Stimulated activated naive B cell treated with anti-CD40 and anti-IgM and Interleukin-4, amounts not matched to agents 10 μg/mL and 1 μg/mL and 100 μg/mL, for 72 hours (primary cell): Measurements from ENCODE around the gene ACSL5.
"Not testable (repeated sequence)": the region's sequence is repeated elsewhere in the genome, so short reads cannot be mapped to it uniquely, and the experiment has no call there.

Experiments used
- ATAC-seq, 2 donors: fragments of 150-1000 bp; cut with Tn5 transposase; replicated peaks; 2 replicates each; pipeline ENCODE4 v1.10.0; 2021; ENCODE audit warnings: moderate library complexity in 1 of 2
- DNase-seq: peaks from one replicate; pipeline ENCODE4 v3.0.0; 2021
- H3K27ac Mint-ChIP-seq: one replicate; pipeline ENCODE4 v1.8.0; 2022; ENCODE audit warnings: mild to moderate bottlenecking, mixed read lengths
- H3K27me3 Mint-ChIP-seq, 2 donors: one replicate each; pipeline ENCODE4 v1.8.0; 2022; ENCODE audit warnings: mixed read lengths in 2 of 2
- H3K36me3 Mint-ChIP-seq, 2 donors: one replicate each; pipeline ENCODE4 v1.8.0; 2022; ENCODE audit warnings: mixed read lengths in 2 of 2, mild to moderate bottlenecking in 1 of 2
- H3K4me1 Mint-ChIP-seq, 2 donors: one replicate each; pipeline ENCODE4 v1.8.0; 2022; ENCODE audit warnings: mixed read lengths in 2 of 2, mild to moderate bottlenecking in 1 of 2
- H3K4me3 Mint-ChIP-seq, 2 donors: one replicate each; pipeline ENCODE4 v1.8.0; 2022; ENCODE audit warnings: mild to moderate bottlenecking in 2 of 2, mixed read lengths in 2 of 2, moderate library complexity in 1 of 2
- H3K9me3 Mint-ChIP-seq, 2 donors: one replicate each; pipeline ENCODE4 v1.8.0; 2022; ENCODE audit warnings: mixed read lengths in 2 of 2, mild to moderate bottlenecking in 1 of 2

The ACSL5 gene

DNA sequence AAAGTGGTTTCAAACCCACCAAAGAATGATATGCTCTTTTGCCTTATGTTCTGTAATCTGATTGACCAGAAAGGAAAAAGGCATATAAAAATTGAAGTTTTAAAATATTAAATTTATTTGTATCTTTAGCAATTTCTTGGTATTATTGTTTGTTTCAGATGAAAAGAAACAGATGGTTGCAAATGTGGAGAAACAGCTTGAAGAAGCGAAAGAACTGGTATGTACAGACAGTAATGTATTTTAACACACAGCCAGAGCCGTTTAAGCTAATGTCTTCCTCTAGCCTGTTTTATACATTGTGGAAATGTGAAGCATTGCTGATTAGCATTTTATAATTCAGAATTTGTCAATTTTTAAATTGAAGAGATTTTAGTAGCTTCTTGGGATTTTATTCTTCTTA is 86.5 kb downstream of the ACSL5 start:
- no peak overlapping the region for H3K27ac Mint-ChIP-seq
- H3K9me3 Mint-ChIP-seq: no peaks in the 10 kb centered on the region
- peaks cover 12 to 21% of the 10 kb centered on the region in 2 donors for H3K36me3 Mint-ChIP-seq
- no peaks in the 10 kb centered on the region for H3K27me3 Mint-ChIP-seq
- DNase-seq (no peak), ATAC-seq (no peak)
- H3K4me3 Mint-ChIP-seq: no peak overlapping the region
- H3K4me1 Mint-ChIP-seq: peaks cover 4 to 11% of the 10 kb centered on the region in 2 donors

GRCh38 chr10:112461029-112461887 is 87.3 kb downstream of the ACSL5 start:
- H3K9me3 Mint-ChIP-seq: no peaks in the 10 kb centered on the region
- no peak overlapping the region for H3K4me3 Mint-ChIP-seq
- H3K4me1 Mint-ChIP-seq: peaks cover 0 to 6% of the 10 kb centered on the region in 2 donors
- DNase-seq (no peak), ATAC-seq (no peak)
- no peaks in the 10 kb centered on the region for H3K27me3 Mint-ChIP-seq
- H3K36me3 Mint-ChIP-seq: peaks cover 14 to 25% of the 10 kb centered on the region in 2 donors
- H3K27ac Mint-ChIP-seq: no peak overlapping the region

GRCh38 chr10:112464074-112464473 is 90.2 kb downstream of the ACSL5 start:
- DNase-seq, ATAC-seq, H3K27ac Mint-ChIP-seq, H3K9me3 Mint-ChIP-seq, H3K27me3 Mint-ChIP-seq, H3K4me1 Mint-ChIP-seq, H3K4me3 Mint-ChIP-seq: not testable (repeated sequence)
- H3K36me3 Mint-ChIP-seq: peaks cover 19 to 36% of the 10 kb centered on the region in 2 donors

DNA sequence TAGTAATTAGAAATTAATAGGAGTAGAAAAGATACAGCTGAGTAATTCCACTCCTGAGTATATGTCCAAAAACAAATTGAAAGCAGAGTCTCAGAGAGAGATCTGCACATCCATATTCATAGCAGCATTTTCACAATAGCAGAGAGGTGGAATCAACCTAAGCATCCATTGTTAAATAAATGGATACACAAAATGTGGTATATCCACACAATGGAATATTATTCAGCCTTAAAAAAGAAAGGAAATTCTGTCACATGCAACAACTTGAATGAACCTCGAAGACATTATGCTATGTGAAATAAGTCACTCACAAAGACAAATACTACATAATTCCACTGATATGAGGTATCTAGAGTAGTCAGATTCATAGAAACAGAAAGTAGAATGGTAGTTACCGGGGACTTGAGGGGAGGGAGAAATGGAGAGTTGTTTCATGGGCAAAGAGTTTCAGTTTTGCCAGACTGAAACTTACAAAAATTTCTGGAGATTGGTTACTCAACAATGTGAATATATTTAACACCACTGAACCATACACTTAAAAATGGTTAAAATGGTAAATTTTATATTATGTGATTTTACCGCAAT is 91.5 kb downstream of the ACSL5 start:
- H3K27ac Mint-ChIP-seq: no peak overlapping the region
- peaks cover 20 to 45% of the 10 kb centered on the region in 2 donors for H3K36me3 Mint-ChIP-seq
- no peaks in the 10 kb centered on the region for H3K9me3 Mint-ChIP-seq
- DNase-seq: no peak
- peaks cover 0 to 9% of the 10 kb centered on the region in 2 donors for H3K4me1 Mint-ChIP-seq
- no peak for ATAC-seq
- no peak overlapping the region for H3K4me3 Mint-ChIP-seq
- H3K27me3 Mint-ChIP-seq: no peaks in the 10 kb centered on the region

GRCh38 chr10:112466802-112467201 is 92.9 kb downstream of the ACSL5 start:
- DNase-seq (no peak), ATAC-seq (no peak)
- Mint-ChIP-seq H3K27ac (no peak overlapping the region), H3K36me3 (peaks cover 21 to 39% of the 10 kb centered on the region in 2 donors), H3K9me3 (no peaks in the 10 kb centered on the region), H3K27me3 (no peaks in the 10 kb centered on the region), H3K4me3 (no peak overlapping the region), H3K4me1 (peaks cover under 1 to 12% of the 10 kb centered on the region in 2 donors)

- Mint-ChIP-seq H3K36me3 (peaks cover 18 to 38% of the 10 kb centered on the region in 2 donors), H3K9me3 (no peaks in the 10 kb centered on the region), H3K4me3 (no peak overlapping the region), H3K27me3 (no peaks in the 10 kb centered on the region), H3K27ac (no peak overlapping the region), H3K4me1 (peaks cover 3 to 16% of the 10 kb centered on the region in 2 donors)
- DNase-seq: no peak
- ATAC-seq: no peak
These were observed 93.7 kb downstream of the ACSL5 start for GRCh38 chr10:112467541-112468075.

DNA sequence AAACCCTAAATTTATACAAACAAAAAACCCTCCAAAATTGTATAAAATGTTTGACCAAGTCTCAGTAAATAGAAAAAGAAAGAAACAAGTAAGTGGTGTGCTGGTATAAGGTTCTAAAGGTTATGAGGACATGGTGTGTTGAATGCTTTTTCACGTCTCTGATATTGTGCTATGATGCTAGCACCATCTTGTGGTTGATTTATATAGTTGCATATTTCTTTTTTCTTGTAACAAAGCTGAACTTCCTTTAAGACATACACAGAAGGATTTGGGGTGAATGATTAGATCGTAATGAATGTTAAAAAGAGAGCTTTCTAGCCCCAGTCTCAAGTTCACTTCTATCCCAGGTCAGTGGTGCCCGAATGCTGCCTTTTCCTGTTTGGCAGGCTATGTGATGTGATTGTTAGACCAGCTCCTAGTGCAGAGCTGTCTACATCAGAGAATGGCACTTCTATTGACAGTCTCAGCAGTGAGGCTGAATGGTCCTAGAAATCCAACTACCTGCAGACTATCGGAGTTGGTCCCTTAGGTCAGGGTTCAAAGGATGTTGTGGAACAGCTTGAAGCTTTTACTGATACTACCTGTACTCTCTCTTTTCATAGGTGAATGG is 98.1 kb downstream of the ACSL5 start:
- Mint-ChIP-seq H3K27ac (no peak overlapping the region), H3K4me3 (no peak overlapping the region), H3K27me3 (no peaks in the 10 kb centered on the region), H3K4me1 (peaks cover 3 to 11% of the 10 kb centered on the region in 2 donors), H3K36me3 (peaks cover 14 to 28% of the 10 kb centered on the region in 2 donors), H3K9me3 (no peaks in the 10 kb centered on the region)
- peak; percentile 29 to 64 for ATAC-seq
- DNase-seq: no peak

- no peaks in the 10 kb centered on the region for H3K27me3 Mint-ChIP-seq
- no peak overlapping the region for H3K4me3 Mint-ChIP-seq
- no peaks in the 10 kb centered on the region for H3K9me3 Mint-ChIP-seq
- no peak overlapping the region for H3K27ac Mint-ChIP-seq
- no peak for ATAC-seq
- H3K4me1 Mint-ChIP-seq: peaks cover 6 to 7% of the 10 kb centered on the region in 2 donors
- no peak for DNase-seq
- peaks cover 14 to 18% of the 10 kb centered on the region in 2 donors for H3K36me3 Mint-ChIP-seq
These were observed 101.8 kb downstream of the ACSL5 start for GRCh38 chr10:112475575-112476218.
